SU-DHL-6 (cell line): Measurements from ENCODE around the gene MSH3.

Experiments used
- CTCF ChIP-seq: fragments of 200-600 bp; sonication (generic); IDR thresholded peaks from one replicate; pipeline ENCODE4 v1.5.1; 2017; ENCODE audit warnings: antibody characterized with exemption, mild to moderate bottlenecking, low read length, moderate library complexity; ENCODE audit not compliant: insufficient read depth, poor library complexity, severe bottlenecking
- EZH2phosphoT487 ChIP-seq: fragments of 200-600 bp; sonication (generic), shearing (Covaris generic); conservative IDR thresholded peaks from 2 replicates; pipeline ENCODE4 v1.6.1; 2018; ENCODE audit warnings: mild to moderate bottlenecking, antibody characterized with exemption, low read length, moderate library complexity, mixed read lengths

DNA sequence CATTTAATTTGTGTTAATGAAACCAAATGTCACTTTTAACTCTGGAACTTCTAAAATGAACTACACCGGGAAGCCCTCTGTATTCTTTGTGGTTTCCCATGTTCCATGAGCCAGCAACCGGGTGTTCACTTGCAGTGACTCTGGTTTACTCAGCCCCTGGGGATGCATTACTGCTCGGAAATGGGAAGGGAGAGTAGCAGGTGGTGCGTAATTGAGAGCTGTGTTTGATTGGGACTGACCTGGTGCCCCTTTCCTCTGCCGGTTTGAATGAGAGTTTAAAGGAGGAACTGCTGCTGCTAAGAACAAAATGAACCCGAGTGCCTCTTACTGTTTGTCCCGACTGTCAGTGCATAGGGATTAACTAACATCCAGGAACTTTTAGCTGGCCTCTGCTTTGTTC is 100.4 kb downstream of the MSH3 start:
- TF ChIP-seq CTCF (no peak), EZH2phosphoT487 (no peak)
